ENCODE measurements around the gene NUP160.

DNA sequence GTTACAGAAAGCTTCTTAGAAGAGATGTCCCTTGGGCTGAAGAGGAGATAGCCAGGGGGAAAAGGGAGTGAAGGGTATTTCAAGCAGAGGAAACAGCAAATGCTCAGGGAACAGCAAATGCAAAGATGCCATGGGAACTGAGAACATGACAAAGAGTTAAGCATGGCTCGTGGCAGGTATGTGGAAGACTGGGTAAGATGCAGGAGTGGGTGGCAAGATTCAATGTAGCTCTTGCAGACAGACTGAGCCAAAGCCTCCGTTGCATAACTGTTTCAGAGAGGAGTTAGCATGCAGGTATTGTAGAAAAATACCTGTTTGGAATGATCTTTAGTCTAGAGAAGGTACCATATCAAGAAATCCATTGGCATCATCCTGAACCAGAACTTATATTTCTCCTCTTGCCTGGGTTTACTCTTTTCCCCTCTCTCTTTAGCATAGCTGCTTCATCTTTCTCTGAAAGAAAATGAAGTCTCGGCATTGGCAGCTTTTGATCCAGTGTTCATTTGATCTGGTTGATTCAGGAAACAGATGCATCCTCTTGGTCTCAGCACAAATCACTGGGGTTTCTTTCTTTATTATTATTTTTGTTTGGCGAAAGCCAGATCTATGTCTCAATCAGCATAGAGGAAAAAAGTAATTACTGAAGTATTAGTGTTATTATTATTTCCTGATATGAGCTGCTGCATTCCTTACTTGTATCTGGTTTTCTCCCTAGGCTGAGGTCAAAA is 41.7 kb upstream of the NUP160 start:
- TF ChIP-seq EP300 (IDR thresholded peaks at IDR 0.05; ENCODE audit: low read depth): no peak
- no peak for TF ChIP-seq POLR2A (IDR thresholded peaks at IDR 0.05)
- no peak for TF ChIP-seq CTCF (IDR thresholded peaks at IDR 0.05)
- no peak for TF ChIP-seq POLR2AphosphoS5 (IDR thresholded peaks at IDR 0.05)
